ENCODE data around the gene NFKBIZ. TPM values are rescaled to one million over a fixed set of nuclear protein-coding genes. Genes with fewer than 3 reads are reported as not detected.
"Not testable (repeated sequence)": the region's sequence is repeated elsewhere in the genome, so short reads cannot be mapped to it uniquely, and the experiment has no call there.

NFKBIZ gene
- total RNA-seq, 1 donor from 2014 or later = 39.6 TPM

GRCh38 chr3:101884776-101885175 is 35.5 kb downstream of the NFKBIZ start:
- H3K9me3 ChIP-seq (ENCODE audit: insufficient read depth, low read depth, low read length) = no peaks in the 10 kb centered on the region
- H3K4me1 Mint-ChIP-seq (ENCODE audit: low read depth, unreplicated experiment) = no peaks in the 10 kb centered on the region
- DNase-seq (ENCODE audit: low read depth) (no peak), FAIRE-seq (no peak)
- H3K79me2 ChIP-seq (ENCODE audit: insufficient read depth, low read length) = no peaks in the 10 kb centered on the region
- H3K27me3 Mint-ChIP-seq (ENCODE audit: low read depth, unreplicated experiment) = no peaks in the 10 kb centered on the region
- no peak overlapping the region for H3K4me3 Mint-ChIP-seq (ENCODE audit: unreplicated experiment)
- H2AFZ ChIP-seq (ENCODE audit: low read depth, low read length) = no peak overlapping the region
- no peak overlapping the region for H3K27ac ChIP-seq (ENCODE audit: low read depth, low read length)
- no peak overlapping the region for H3K9ac ChIP-seq (ENCODE audit: low read length)
- H3K27ac Mint-ChIP-seq (ENCODE audit: unreplicated experiment) = no peak overlapping the region
- H3K27me3 ChIP-seq (ENCODE audit: insufficient read depth, low read length) = no peaks in the 10 kb centered on the region
- H3K36me3 Mint-ChIP-seq (ENCODE audit: low read depth, unreplicated experiment) = no peaks in the 10 kb centered on the region
- no peak overlapping the region for H3K4me2 ChIP-seq (ENCODE audit: low read length)
- no peaks in the 10 kb centered on the region for H3K9me3 Mint-ChIP-seq (ENCODE audit: unreplicated experiment)
- H3K4me1 ChIP-seq (ENCODE audit: insufficient read depth, low read length) = no peaks in the 10 kb centered on the region
- no peaks in the 10 kb centered on the region for H4K20me1 ChIP-seq (ENCODE audit: insufficient read depth, low read length)
- no peak for TF ChIP-seq EZH2 (IDR thresholded peaks at IDR 0.05; ENCODE audit: insufficient read depth, low read length)
- TF ChIP-seq, protein P1, sequence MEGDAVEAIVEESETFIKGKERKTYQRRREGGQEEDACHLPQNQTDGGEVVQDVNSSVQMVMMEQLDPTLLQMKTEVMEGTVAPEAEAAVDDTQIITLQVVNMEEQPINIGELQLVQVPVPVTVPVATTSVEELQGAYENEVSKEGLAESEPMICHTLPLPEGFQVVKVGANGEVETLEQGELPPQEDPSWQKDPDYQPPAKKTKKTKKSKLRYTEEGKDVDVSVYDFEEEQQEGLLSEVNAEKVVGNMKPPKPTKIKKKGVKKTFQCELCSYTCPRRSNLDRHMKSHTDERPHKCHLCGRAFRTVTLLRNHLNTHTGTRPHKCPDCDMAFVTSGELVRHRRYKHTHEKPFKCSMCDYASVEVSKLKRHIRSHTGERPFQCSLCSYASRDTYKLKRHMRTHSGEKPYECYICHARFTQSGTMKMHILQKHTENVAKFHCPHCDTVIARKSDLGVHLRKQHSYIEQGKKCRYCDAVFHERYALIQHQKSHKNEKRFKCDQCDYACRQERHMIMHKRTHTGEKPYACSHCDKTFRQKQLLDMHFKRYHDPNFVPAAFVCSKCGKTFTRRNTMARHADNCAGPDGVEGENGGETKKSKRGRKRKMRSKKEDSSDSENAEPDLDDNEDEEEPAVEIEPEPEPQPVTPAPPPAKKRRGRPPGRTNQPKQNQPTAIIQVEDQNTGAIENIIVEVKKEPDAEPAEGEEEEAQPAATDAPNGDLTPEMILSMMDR (IDR thresholded peaks at IDR 0.05; ENCODE audit: insufficient read depth, low read depth, low read length) = no peak
- no peak overlapping the region for H3K4me3 ChIP-seq (ENCODE audit: insufficient read depth, low read depth, low read length)
- no peaks in the 10 kb centered on the region for H3K36me3 ChIP-seq (ENCODE audit: insufficient read depth, low read length)

DNA sequence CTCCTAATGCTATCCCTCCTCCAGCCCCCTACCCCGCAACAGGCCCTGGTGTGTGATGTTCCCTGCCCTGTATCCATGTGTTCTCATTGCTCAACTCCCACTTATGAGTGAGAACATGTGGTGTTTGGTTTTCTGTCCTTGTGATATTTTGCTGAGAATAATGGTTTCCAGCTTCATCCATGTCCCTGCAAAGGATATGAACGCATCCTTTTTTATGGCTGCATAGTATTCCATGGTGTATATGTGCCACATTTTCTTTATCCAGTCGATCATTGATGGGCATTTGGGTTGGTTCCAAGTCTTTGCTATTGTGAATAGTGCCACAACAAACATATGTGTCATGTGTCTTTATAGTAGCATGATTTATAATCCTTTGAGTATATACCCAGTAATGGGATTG is 36.3 kb downstream of the NFKBIZ start:
- not testable (repeated sequence) for H3K4me1 ChIP-seq (ENCODE audit: insufficient read depth, low read length); FAIRE-seq; H3K36me3 Mint-ChIP-seq (ENCODE audit: low read depth, unreplicated experiment); H3K27ac Mint-ChIP-seq (ENCODE audit: unreplicated experiment); H3K79me2 ChIP-seq (ENCODE audit: insufficient read depth, low read length); H3K27me3 ChIP-seq (ENCODE audit: insufficient read depth, low read length); H4K20me1 ChIP-seq (ENCODE audit: insufficient read depth, low read length); H3K4me3 Mint-ChIP-seq (ENCODE audit: unreplicated experiment); H3K9me3 ChIP-seq (ENCODE audit: insufficient read depth, low read depth, low read length); H3K36me3 ChIP-seq (ENCODE audit: insufficient read depth, low read length); H3K27ac ChIP-seq (ENCODE audit: low read depth, low read length); H3K4me3 ChIP-seq (ENCODE audit: insufficient read depth, low read depth, low read length); H3K9ac ChIP-seq (ENCODE audit: low read length); H3K27me3 Mint-ChIP-seq (ENCODE audit: low read depth, unreplicated experiment); H2AFZ ChIP-seq (ENCODE audit: low read depth, low read length); H3K9me3 Mint-ChIP-seq (ENCODE audit: unreplicated experiment); H3K4me1 Mint-ChIP-seq (ENCODE audit: low read depth, unreplicated experiment); H3K4me2 ChIP-seq (ENCODE audit: low read length); DNase-seq (ENCODE audit: low read depth)

GRCh38 chr3:101886626-101887025 is 37.3 kb downstream of the NFKBIZ start:
- Histone ChIP-seq H3K4me3 (ENCODE audit: insufficient read depth, low read depth, low read length) (no peak overlapping the region), H3K4me1 (ENCODE audit: insufficient read depth, low read length) (peaks cover 11% of the 10 kb centered on the region), H3K27me3 (ENCODE audit: insufficient read depth, low read length) (no peaks in the 10 kb centered on the region), H4K20me1 (ENCODE audit: insufficient read depth, low read length) (no peaks in the 10 kb centered on the region), H3K27ac (ENCODE audit: low read depth, low read length) (no peak overlapping the region), H3K79me2 (ENCODE audit: insufficient read depth, low read length) (no peaks in the 10 kb centered on the region), H3K36me3 (ENCODE audit: insufficient read depth, low read length) (no peaks in the 10 kb centered on the region), H3K9me3 (ENCODE audit: insufficient read depth, low read depth, low read length) (no peaks in the 10 kb centered on the region), H3K9ac (ENCODE audit: low read length) (no peak overlapping the region), H2AFZ (ENCODE audit: low read depth, low read length) (no peak overlapping the region), H3K4me2 (ENCODE audit: low read length) (no peak overlapping the region)
- peaks cover 2% of the 10 kb centered on the region for H3K4me1 Mint-ChIP-seq (ENCODE audit: low read depth, unreplicated experiment)
- no peaks in the 10 kb centered on the region for H3K27me3 Mint-ChIP-seq (ENCODE audit: low read depth, unreplicated experiment)
- no peaks in the 10 kb centered on the region for H3K9me3 Mint-ChIP-seq (ENCODE audit: unreplicated experiment)
- no peak overlapping the region for H3K4me3 Mint-ChIP-seq (ENCODE audit: unreplicated experiment)
- H3K27ac Mint-ChIP-seq (ENCODE audit: unreplicated experiment) = no peak overlapping the region
- DNase-seq (ENCODE audit: low read depth) (no peak), FAIRE-seq (no peak)
- no peaks in the 10 kb centered on the region for H3K36me3 Mint-ChIP-seq (ENCODE audit: low read depth, unreplicated experiment)
- TF ChIP-seq EZH2 (IDR thresholded peaks at IDR 0.05; ENCODE audit: insufficient read depth, low read length) = no peak
- TF ChIP-seq, protein P1 (IDR thresholded peaks at IDR 0.05; ENCODE audit: insufficient read depth, low read depth, low read length) = no peak

Measured in astrocyte (in vitro differentiated cells and primary cell).